T-helper 1 cell (primary cell): ENCODE data around the gene ZNF148.
"Not testable (repeated sequence)": the region's sequence is repeated elsewhere in the genome, so short reads cannot be mapped to it uniquely, and the experiment has no call there.

ENCODE experiments used
- DNase-seq, 5 donors: peaks; one replicate each; pipeline ENCODE4 v3.0.0-alpha.2; 2012 to 2020

The ZNF148 gene

GRCh38 chr3:125375950-125376679 lies 990 bp upstream of the ZNF148 start:
- DNase-seq = no peak

- DNase-seq = peak in 3 of 5 donors; percentile 19 to 29 (median 27)
Observed at GRCh38 chr3:125374501-125374995, 577 bp downstream of the ZNF148 start.

GRCh38 chr3:125367403-125368230 lies 7.5 kb downstream of the ZNF148 start:
- DNase-seq = no peak

GRCh38 chr3:125366132-125366531 lies 9.0 kb downstream of the ZNF148 start:
- no peak for DNase-seq

GRCh38 chr3:125359700-125360099 lies 15.4 kb downstream of the ZNF148 start:
- no peak for DNase-seq

GRCh38 chr3:125358923-125359322 lies 16.2 kb downstream of the ZNF148 start:
- no peak for DNase-seq

- no peak for DNase-seq
Observed at GRCh38 chr3:125357837-125358236, 17.3 kb downstream of the ZNF148 start.

- peak; percentile 11 to 48 (median 43) for DNase-seq
Observed at GRCh38 chr3:125357032-125357658, 18.0 kb downstream of the ZNF148 start.

- no peak for DNase-seq
Observed at GRCh38 chr3:125356140-125357026, 18.7 kb downstream of the ZNF148 start.

- no peak for DNase-seq
Observed at GRCh38 chr3:125353659-125354058, 21.5 kb downstream of the ZNF148 start.

- no peak for DNase-seq
Observed at GRCh38 chr3:125353128-125353527, 22.0 kb downstream of the ZNF148 start.

- peak in 1 of 5 donors; percentile 27 for DNase-seq
Observed at GRCh38 chr3:125351814-125352456, 23.2 kb downstream of the ZNF148 start.

- DNase-seq = no peak
Observed at GRCh38 chr3:125351152-125351551, 24.0 kb downstream of the ZNF148 start.

- DNase-seq = no peak
Observed at GRCh38 chr3:125350597-125350996, 24.5 kb downstream of the ZNF148 start.

- DNase-seq = no peak
Observed at GRCh38 chr3:125349556-125350165, 25.5 kb downstream of the ZNF148 start.

- DNase-seq = no peak
Observed at GRCh38 chr3:125349055-125349454, 26.1 kb downstream of the ZNF148 start.

GRCh38 chr3:125343367-125343766 lies 31.8 kb downstream of the ZNF148 start:
- not testable (repeated sequence) for DNase-seq

GRCh38 chr3:125340121-125340520 lies 35.0 kb downstream of the ZNF148 start:
- no peak for DNase-seq

GRCh38 chr3:125337506-125337905 lies 37.6 kb downstream of the ZNF148 start:
- DNase-seq = peak in 1 of 5 donors; percentile 16

- DNase-seq = no peak
Observed at GRCh38 chr3:125334675-125335560, 40.2 kb downstream of the ZNF148 start.
